Lung (tissue), 12 donors: ENCODE measurements around the gene IL6ST. TPM values are rescaled to one million over a fixed set of nuclear protein-coding genes. Genes with fewer than 3 reads are reported as not detected.
A peak's percentile ranks its signal among the peaks of the same experiment; 100 is the strongest.

Experiments
- ATAC-seq: fragments of 200-7000 bp; cut with Tn5 transposase; one replicate; pipeline ENCODE4 v1.9.1; 2020; ENCODE audit warnings: moderate number of reproducible peaks; ENCODE audit not compliant: insufficient read depth, low FRiP score
- DNase-seq, 3 donors: peaks; one replicate each; pipeline ENCODE4 v3.0.0-alpha.2; 2013 to 2017
- H3K27ac ChIP-seq, 2 donors: one replicate each; pipeline ENCODE4 v1.5.1; 2013; ENCODE audit warnings: mild to moderate bottlenecking in 2 of 2, moderate library complexity in 2 of 2, control low read depth in 1 of 2, inconsistent platforms in 1 of 2, low read depth in 1 of 2, low read length in 1 of 2
- H3K27me3 ChIP-seq, 3 donors: one replicate each; pipeline ENCODE4 v1.5.1; 2013; ENCODE audit warnings: low read length in 2 of 3; ENCODE audit not compliant: control insufficient read depth in 3 of 3, insufficient read depth in 3 of 3
- H3K36me3 ChIP-seq, 4 donors: one replicate each; pipeline ENCODE4 v1.5.1; 2013; ENCODE audit warnings: low read length in 4 of 4, mild to moderate bottlenecking in 1 of 4, moderate library complexity in 1 of 4; ENCODE audit not compliant: control insufficient read depth in 4 of 4, insufficient read depth in 4 of 4
- H3K4me1 ChIP-seq, 5 donors: one replicate each; pipeline ENCODE4 v1.5.1; 2013; ENCODE audit warnings: low read length in 5 of 5, mild to moderate bottlenecking in 2 of 5, moderate library complexity in 1 of 5; ENCODE audit not compliant: control insufficient read depth in 5 of 5, insufficient read depth in 5 of 5
- H3K4me3 ChIP-seq: one replicate; pipeline ENCODE4 v1.5.1; 2013; ENCODE audit warnings: mild to moderate bottlenecking, control low read depth, moderate library complexity
- H3K9ac ChIP-seq, 2 donors: one replicate each; pipeline ENCODE4 v1.5.1; 2013; ENCODE audit warnings: low read length in 2 of 2, control low read depth in 1 of 2; ENCODE audit not compliant: insufficient read depth in 1 of 2
- H3K9me3 ChIP-seq, 4 donors: one replicate each; pipeline ENCODE4 v1.5.1; 2013; ENCODE audit warnings: low read length in 3 of 4, mild to moderate bottlenecking in 1 of 4, moderate library complexity in 1 of 4; ENCODE audit not compliant: control insufficient read depth in 4 of 4, insufficient read depth in 3 of 4
- CTCF ChIP-seq: IDR thresholded peaks from 2 replicates; pipeline ENCODE4 v1.5.1; 2012; ENCODE audit warnings: mild to moderate bottlenecking; ENCODE audit errors: control extremely low read depth, extremely low read depth
- WGBS, 2 donors: extraction: QIAGEN DNeasy Blood & Tissue Kit; methylation state at CpG; one replicate each; pipeline ENCODE4 v1.1.7; 2013; 5-methylcytosine and 5-hydroxymethylcytosine counted together
- polyA plus RNA-seq, 2 donors: library from polyadenylated mRNA; stranded (reverse); fragments of 200-250 nt; gene quantifications; one replicate each; pipeline ENCODE4 v1.2.1, GENCODE V29; 2013
- total RNA-seq, 2 donors: library from RNA; depleted of rRNA in 1 of 2; stranded (reverse); fragments of >200 nt in 1 of 2; gene quantifications; one replicate each; pipeline ENCODE4 v1.2.1, GENCODE V29; 2014 to 2021
- donor health status: control.
- donor health status: control.
- donor health status: Bipolar disorder and iron deficiency.
- donor health status: healthy.
- donor health status: DM: yes; HTN: yes; CAD: no.

Gene IL6ST
- total and polyA plus RNA-seq, 4 donors, result 47.8 to 377 (median 196) TPM

- no peak for TF ChIP-seq CTCF
- no peak overlapping the region for H3K27ac ChIP-seq
- H3K27me3 ChIP-seq, result no peaks in the 10 kb centered on the region
- no peak overlapping the region for H3K4me3 ChIP-seq
- ATAC-seq (no peak), DNase-seq (peak in 1 of 3 donors; percentile 35)
- peaks cover 2 to 12% (median 10%) of the 10 kb centered on the region in 4 donors for H3K36me3 ChIP-seq
- no peak overlapping the region for H3K9ac ChIP-seq
- 53 to 69% methylated on average over 5 of the region's 5 CpGs for WGBS, 2 donors
- H3K9me3 ChIP-seq, result no peaks in the 10 kb centered on the region
- H3K4me1 ChIP-seq, result peaks cover 0 to 8% (median 3%) of the 10 kb centered on the region in 5 donors
Measured at GRCh38 chr5:55982957-55983381, 11.8 kb downstream of the IL6ST start.

GRCh38 chr5:55973296-55973695, 21.5 kb downstream of the IL6ST start:
- no peak for TF ChIP-seq CTCF
- Histone ChIP-seq H3K27ac (no peak overlapping the region), H3K27me3 (no peaks in the 10 kb centered on the region), H3K4me3 (no peak overlapping the region), H3K4me1 (peaks cover 0 to 4% (median 0%) of the 10 kb centered on the region in 5 donors), H3K9me3 (no peaks in the 10 kb centered on the region), H3K36me3 (peaks cover 11 to 24% (median 16%) of the 10 kb centered on the region in 4 donors), H3K9ac (no peak overlapping the region)
- ATAC-seq (no peak), DNase-seq (no peak)
- 92 to 93% methylated on average over 4 of the region's 4 CpGs for WGBS, 2 donors

- no peak overlapping the region for H3K9ac ChIP-seq
- WGBS, 2 donors, result 43 to 57% methylated on average over 1 of the region's 1 CpG
- TF ChIP-seq CTCF, result no peak
- peaks cover 0 to 2% (median 0%) of the 10 kb centered on the region in 5 donors for H3K4me1 ChIP-seq
- no peaks in the 10 kb centered on the region for H3K9me3 ChIP-seq
- H3K27ac ChIP-seq, result no peak overlapping the region
- ATAC-seq (no peak), DNase-seq (no peak)
- no peaks in the 10 kb centered on the region for H3K27me3 ChIP-seq
- peaks cover 5 to 17% (median 14%) of the 10 kb centered on the region in 4 donors for H3K36me3 ChIP-seq
- no peak overlapping the region for H3K4me3 ChIP-seq
Measured at GRCh38 chr5:55969956-55970355, 24.8 kb downstream of the IL6ST start.

GRCh38 chr5:55966284-55966683, 28.5 kb downstream of the IL6ST start:
- TF ChIP-seq CTCF, result no peak
- ATAC-seq (no peak), DNase-seq (no peak)
- H3K36me3 ChIP-seq, result peaks cover 7 to 22% (median 15%) of the 10 kb centered on the region in 4 donors
- no peaks in the 10 kb centered on the region for H3K9me3 ChIP-seq
- no peak overlapping the region for H3K27ac ChIP-seq
- peaks cover 0 to 2% (median 0%) of the 10 kb centered on the region in 5 donors for H3K4me1 ChIP-seq
- no peaks in the 10 kb centered on the region for H3K27me3 ChIP-seq
- no peak overlapping the region for H3K9ac ChIP-seq
- H3K4me3 ChIP-seq, result no peak overlapping the region
